H1 (cell line): Measurements from ENCODE around the gene GAK.

Source experiments
- CHD1 ChIP-seq: IDR thresholded peaks from 2 replicates; pipeline ENCODE4 v1.6.1; 2012; ENCODE audit warnings: low read depth, low read length, improper control_type of control experiment
- GABPA ChIP-seq: IDR thresholded peaks from 2 replicates; pipeline ENCODE4 v1.6.1; 2011; ENCODE audit warnings: mild to moderate bottlenecking, low read length, moderate library complexity, borderline replicate concordance; ENCODE audit not compliant: insufficient read depth
- SIN3A ChIP-seq, 2 experiments: IDR thresholded peaks in 1 of 2; conservative IDR thresholded peaks in 1 of 2; 2 replicates each; pipeline ENCODE4 v1.6.1; 2011 to 2012; ENCODE audit warnings: low read length in 2 of 2, improper control_type of control experiment in 1 of 2, low read depth in 1 of 2, mild to moderate bottlenecking in 1 of 2

GRCh38 chr4:948936-949300, 16.8 kb upstream of the GAK start:
- no peak for TF ChIP-seq CHD1
- TF ChIP-seq GABPA, result no peak
- no peak for TF ChIP-seq SIN3A (conservative IDR thresholded peaks at IDR 0.05 in 1 of 2, IDR thresholded peaks at IDR 0.05 in 1 of 2; ENCODE audit: low read depth in 1 of 2, low read length in 2 of 2)
